Liver (tissue), 9 donors: ENCODE results near the gene SAMD4B. TPM values are rescaled to one million over a fixed set of nuclear protein-coding genes. Genes with fewer than 3 reads are reported as not detected.

ENCODE experiments used
- DNase-seq: peaks from one replicate; pipeline ENCODE4 v3.0.0-alpha.2; 2017; ENCODE audit warnings: low spot score
- H3K27ac ChIP-seq, 2 donors: one replicate each; pipeline ENCODE4 v1.7.0; 2013; ENCODE audit warnings: inconsistent platforms in 2 of 2, low read length in 2 of 2, control low read depth in 1 of 2, low read depth in 1 of 2, mild to moderate bottlenecking in 1 of 2
- H3K27me3 ChIP-seq, 4 donors: one replicate each; pipeline versions ENCODE4 v1.6.1 to v1.7.0; 2013; ENCODE audit warnings: low read length in 3 of 4, inconsistent platforms in 1 of 4, mild to moderate bottlenecking in 1 of 4, moderate library complexity in 1 of 4; ENCODE audit not compliant: control insufficient read depth in 4 of 4, insufficient read depth in 4 of 4
- H3K36me3 ChIP-seq, 4 donors: one replicate each; pipeline versions ENCODE4 v1.6.1 to v1.7.0; 2013; ENCODE audit warnings: low read length in 3 of 4, mild to moderate bottlenecking in 3 of 4, low read depth in 1 of 4, moderate library complexity in 1 of 4; ENCODE audit not compliant: control insufficient read depth in 4 of 4, insufficient read depth in 3 of 4
- H3K4me1 ChIP-seq, 4 donors: one replicate each; pipeline versions ENCODE4 v1.6.1 to v1.7.0; 2013; ENCODE audit warnings: low read length in 3 of 4, mild to moderate bottlenecking in 3 of 4, moderate library complexity in 1 of 4; ENCODE audit not compliant: control insufficient read depth in 4 of 4, insufficient read depth in 4 of 4
- H3K4me3 ChIP-seq, 3 donors: one replicate each; pipeline versions ENCODE4 v1.6.1 to v1.7.0; 2013; ENCODE audit warnings: low read length in 3 of 3, control low read depth in 1 of 3, low read depth in 1 of 3, mild to moderate bottlenecking in 1 of 3
- H3K9ac ChIP-seq, 2 donors: one replicate each; pipeline ENCODE4 v1.7.0; 2013; ENCODE audit warnings: low read length in 2 of 2, mild to moderate bottlenecking in 2 of 2, moderate library complexity in 2 of 2, control low read depth in 1 of 2, low read depth in 1 of 2
- H3K9me3 ChIP-seq, 4 donors: one replicate each; pipeline versions ENCODE4 v1.6.1 to v1.7.0; 2013; ENCODE audit warnings: low read length in 3 of 4; ENCODE audit not compliant: control insufficient read depth in 4 of 4
- ATF3 ChIP-seq: IDR thresholded peaks from 2 replicates; pipeline ENCODE4 v1.6.1; 2016; ENCODE audit warnings: antibody characterized with exemption
- CTCF ChIP-seq: fragments of 150-350 bp; IDR thresholded peaks from 2 replicates; pipeline ENCODE4 v1.5.1; 2017; ENCODE audit warnings: improper control_type of control experiment, low read depth, low read length; ENCODE audit not compliant: missing input control
- EGR1 ChIP-seq, 2 donors: IDR thresholded peaks; 2 replicates each; pipeline ENCODE4 v1.6.1; 2016 to 2018; ENCODE audit warnings: antibody characterized with exemption in 2 of 2, low read depth in 2 of 2
- GABPA ChIP-seq, 2 donors: IDR thresholded peaks in 1 of 2; conservative IDR thresholded peaks in 1 of 2; 2 replicates each; pipeline ENCODE4 v1.6.1; 2016; ENCODE audit warnings: antibody characterized with exemption in 2 of 2, mild to moderate bottlenecking in 1 of 2, moderate library complexity in 1 of 2
- HNF4G ChIP-seq: IDR thresholded peaks from 2 replicates; pipeline ENCODE4 v1.6.1; 2016; ENCODE audit warnings: antibody characterized with exemption
- NR2F2 ChIP-seq: IDR thresholded peaks from 2 replicates; pipeline ENCODE4 v1.6.1; 2016; ENCODE audit warnings: antibody characterized with exemption
- RAD21 ChIP-seq, 2 donors: IDR thresholded peaks; 2 replicates each; pipeline ENCODE4 v1.6.1; 2016; ENCODE audit warnings: antibody characterized with exemption in 2 of 2, mild to moderate bottlenecking in 2 of 2
- RXRA ChIP-seq, 2 donors: IDR thresholded peaks; 2 replicates each; pipeline ENCODE4 v1.6.1; 2017 to 2018; ENCODE audit warnings: antibody characterized with exemption in 2 of 2, mild to moderate bottlenecking in 1 of 2
- SP1 ChIP-seq: IDR thresholded peaks from 2 replicates; pipeline ENCODE4 v1.6.1; 2018; ENCODE audit warnings: antibody characterized with exemption, mild to moderate bottlenecking
- TAF1 ChIP-seq: conservative IDR thresholded peaks from 2 replicates; pipeline ENCODE4 v1.6.1; 2016; ENCODE audit warnings: antibody characterized with exemption, mild to moderate bottlenecking
- YY1 ChIP-seq: IDR thresholded peaks from 2 replicates; pipeline ENCODE4 v1.6.1; 2016; ENCODE audit warnings: antibody characterized with exemption, mild to moderate bottlenecking
- ZBTB33 ChIP-seq: IDR thresholded peaks from 2 replicates; pipeline ENCODE4 v1.6.1; 2016; ENCODE audit warnings: antibody characterized with exemption
- WGBS: extraction: QIAGEN DNeasy Blood & Tissue Kit; methylation state at CpG from one replicate; pipeline ENCODE4 v1.1.7; 2013; 5-methylcytosine and 5-hydroxymethylcytosine counted together
- polyA plus RNA-seq, 2 donors: library from polyadenylated mRNA; stranded (reverse) in 1 of 2; unstranded in 1 of 2; fragments of 200-250 nt in 1 of 2; fragments of >200 nt in 1 of 2; fragmentation: Nextera tagmentation in 1 of 2; extraction: Ambion mirVana in 1 of 2; gene quantifications; one replicate each; pipeline versions ENCODE4 v1.2.1 to v1.2.3, GENCODE V29; 2013 to 2015
- total RNA-seq, 2 donors: library from RNA; depleted of rRNA; stranded (reverse); fragments of >200 nt; gene quantifications; one replicate each; pipeline ENCODE4 v1.2.3, GENCODE V29; 2014
- TF ChIP-seq, protein P1 (sequence below): IDR thresholded peaks from 2 replicates; pipeline ENCODE4 v1.6.1; 2016; ENCODE audit warnings: antibody characterized with exemption
- TF ChIP-seq, protein P2 (sequence below): IDR thresholded peaks from 2 replicates; pipeline ENCODE4 v1.6.1; 2016; ENCODE audit warnings: antibody characterized with exemption, mild to moderate bottlenecking
- donor health status: healthy.
- donor health status: healthy.
- donor health status: healthy.
- donor health status: healthy.
- donor health status: healthy.

The SAMD4B gene
- total and polyA plus RNA-seq, 4 donors: 17.3 to 39.4 (median 30.5) TPM

- Histone ChIP-seq H3K4me1 (peaks cover 3 to 6% (median 5%) of the 10 kb centered on the region in 4 donors), H3K4me3 (peak overlapping the region in 1 of 3 donors; percentile 69), H3K27me3 (no peaks in the 10 kb centered on the region), H3K9me3 (no peaks in the 10 kb centered on the region), H3K27ac (no peak overlapping the region), H3K36me3 (no peaks in the 10 kb centered on the region), H3K9ac (no peak overlapping the region)
- TF ChIP-seq ZBTB33 (no peak), SP1 (no peak), RXRA (IDR thresholded peaks at IDR 0.05) (no peak), HNF4G (no peak), GABPA (IDR thresholded peaks at IDR 0.05 in 1 of 2, conservative IDR thresholded peaks at IDR 0.05 in 1 of 2) (no peak), YY1 (no peak)
- TF ChIP-seq, protein P1, sequence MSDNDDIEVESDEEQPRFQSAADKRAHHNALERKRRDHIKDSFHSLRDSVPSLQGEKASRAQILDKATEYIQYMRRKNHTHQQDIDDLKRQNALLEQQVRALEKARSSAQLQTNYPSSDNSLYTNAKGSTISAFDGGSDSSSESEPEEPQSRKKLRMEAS: no peak
- 41% methylated on average over 16 of the region's 16 CpGs for WGBS
- DNase-seq: no peak
Measured at GRCh38 chr19:39319892-39320248, 22.4 kb upstream of the SAMD4B start.

GRCh38 chr19:39321117-39321831 is 20.9 kb upstream of the SAMD4B start:
- 27% methylated on average over 10 of the region's 10 CpGs for WGBS
- H3K4me3 ChIP-seq: peak overlapping the region in 1 of 3 donors; percentile 69
- TF ChIP-seq TAF1: no peak
- TF ChIP-seq NR2F2: no peak
- TF ChIP-seq RXRA (IDR thresholded peaks at IDR 0.05): no peak
- no peak for TF ChIP-seq EGR1 (IDR thresholded peaks at IDR 0.05; ENCODE audit: low read depth in 2 of 2)
- TF ChIP-seq ATF3: no peak
- TF ChIP-seq, protein P2, sequence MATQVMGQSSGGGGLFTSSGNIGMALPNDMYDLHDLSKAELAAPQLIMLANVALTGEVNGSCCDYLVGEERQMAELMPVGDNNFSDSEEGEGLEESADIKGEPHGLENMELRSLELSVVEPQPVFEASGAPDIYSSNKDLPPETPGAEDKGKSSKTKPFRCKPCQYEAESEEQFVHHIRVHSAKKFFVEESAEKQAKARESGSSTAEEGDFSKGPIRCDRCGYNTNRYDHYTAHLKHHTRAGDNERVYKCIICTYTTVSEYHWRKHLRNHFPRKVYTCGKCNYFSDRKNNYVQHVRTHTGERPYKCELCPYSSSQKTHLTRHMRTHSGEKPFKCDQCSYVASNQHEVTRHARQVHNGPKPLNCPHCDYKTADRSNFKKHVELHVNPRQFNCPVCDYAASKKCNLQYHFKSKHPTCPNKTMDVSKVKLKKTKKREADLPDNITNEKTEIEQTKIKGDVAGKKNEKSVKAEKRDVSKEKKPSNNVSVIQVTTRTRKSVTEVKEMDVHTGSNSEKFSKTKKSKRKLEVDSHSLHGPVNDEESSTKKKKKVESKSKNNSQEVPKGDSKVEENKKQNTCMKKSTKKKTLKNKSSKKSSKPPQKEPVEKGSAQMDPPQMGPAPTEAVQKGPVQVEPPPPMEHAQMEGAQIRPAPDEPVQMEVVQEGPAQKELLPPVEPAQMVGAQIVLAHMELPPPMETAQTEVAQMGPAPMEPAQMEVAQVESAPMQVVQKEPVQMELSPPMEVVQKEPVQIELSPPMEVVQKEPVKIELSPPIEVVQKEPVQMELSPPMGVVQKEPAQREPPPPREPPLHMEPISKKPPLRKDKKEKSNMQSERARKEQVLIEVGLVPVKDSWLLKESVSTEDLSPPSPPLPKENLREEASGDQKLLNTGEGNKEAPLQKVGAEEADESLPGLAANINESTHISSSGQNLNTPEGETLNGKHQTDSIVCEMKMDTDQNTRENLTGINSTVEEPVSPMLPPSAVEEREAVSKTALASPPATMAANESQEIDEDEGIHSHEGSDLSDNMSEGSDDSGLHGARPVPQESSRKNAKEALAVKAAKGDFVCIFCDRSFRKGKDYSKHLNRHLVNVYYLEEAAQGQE: no peak
- TF ChIP-seq ZBTB33: no peak
- TF ChIP-seq GABPA (IDR thresholded peaks at IDR 0.05 in 1 of 2, conservative IDR thresholded peaks at IDR 0.05 in 1 of 2): no peak
- TF ChIP-seq CTCF: no peak
- TF ChIP-seq SP1: no peak
- no peak for TF ChIP-seq RAD21 (IDR thresholded peaks at IDR 0.05)
- H3K36me3 ChIP-seq: no peaks in the 10 kb centered on the region
- no peak overlapping the region for H3K9ac ChIP-seq
- no peaks in the 10 kb centered on the region for H3K9me3 ChIP-seq
- H3K4me1 ChIP-seq: peaks cover 3 to 6% (median 5%) of the 10 kb centered on the region in 4 donors
- no peak for DNase-seq
- H3K27me3 ChIP-seq: no peaks in the 10 kb centered on the region
- H3K27ac ChIP-seq: no peak overlapping the region
